ENCODE measurements around the gene NOXO1. TPM values are rescaled to one million over a fixed set of nuclear protein-coding genes. Genes with fewer than 3 reads are reported as not detected.

Gene NOXO1
- total RNA-seq, 1 experiment from 2014 or later, result not detected

DNA sequence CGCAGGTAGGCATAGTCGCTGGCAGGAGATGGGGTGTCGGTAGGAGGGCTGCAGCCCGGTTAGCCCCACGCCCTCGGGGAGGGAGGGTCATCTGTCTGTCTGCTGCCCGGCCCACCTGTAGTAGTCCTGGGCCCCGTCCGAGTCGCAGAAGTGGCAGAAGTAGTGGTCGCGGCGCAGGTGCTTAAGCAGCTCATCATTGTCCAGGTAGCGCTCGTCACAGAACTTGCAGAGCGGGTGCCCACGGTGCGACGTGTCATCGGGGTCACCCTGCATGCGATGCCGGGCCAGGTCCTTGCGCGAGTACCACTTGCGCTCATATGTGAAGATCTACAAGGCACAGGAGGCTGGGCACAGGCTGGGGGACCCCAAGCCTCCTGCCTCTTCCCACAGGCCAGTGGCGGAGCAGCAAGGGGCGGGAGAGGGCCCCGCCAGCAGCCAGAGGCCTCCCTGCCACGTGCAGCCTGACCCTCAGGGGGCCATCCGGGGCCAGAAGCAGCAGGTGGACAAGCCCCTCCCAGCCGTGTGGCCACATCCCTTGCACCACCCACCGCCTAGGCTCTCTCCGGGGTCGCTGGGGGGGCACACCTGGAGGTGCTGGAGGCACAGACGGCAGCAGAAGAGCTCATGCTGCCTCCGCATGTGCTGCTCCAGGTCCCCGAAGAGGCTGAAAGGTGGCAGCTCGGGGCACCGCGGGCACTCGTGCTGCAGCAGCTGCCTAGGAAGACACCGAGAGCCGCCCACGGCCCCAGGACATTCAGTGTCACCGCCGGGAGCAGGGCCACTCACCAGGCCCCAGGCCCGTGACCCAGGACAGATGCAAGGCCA lies 21.3 kb upstream of the NOXO1 start:
- H2AFZ ChIP-seq (ENCODE audit: low read length), result no peak overlapping the region
- no peak overlapping the region for H3K9ac ChIP-seq (ENCODE audit: low read length)
- H3K36me3 ChIP-seq (ENCODE audit: insufficient read depth, low read length), result peaks cover 14% of the 10 kb centered on the region
- no peak overlapping the region for H3K4me2 ChIP-seq (ENCODE audit: low read depth, low read length, poor library complexity, severe bottlenecking)
- peaks cover 56% of the 10 kb centered on the region for H4K20me1 ChIP-seq (ENCODE audit: insufficient read depth, low read depth, low read length)
- H3K4me1 ChIP-seq (ENCODE audit: low read length), result peaks cover 35% of the 10 kb centered on the region
- no peaks in the 10 kb centered on the region for H3K9me2 ChIP-seq (replicated peaks; ENCODE audit: insufficient read depth, low read length)
- H3K27me3 ChIP-seq (ENCODE audit: low read length), result no peaks in the 10 kb centered on the region
- DNase-seq, result no peak
- H3K27ac ChIP-seq (ENCODE audit: low read length), result no peak overlapping the region
- no peaks in the 10 kb centered on the region for H3K9me3 ChIP-seq (ENCODE audit: low read length)
- peaks cover 44% of the 10 kb centered on the region for H3K79me2 ChIP-seq (ENCODE audit: low read length)
- H3K4me3 ChIP-seq (ENCODE audit: low read length), result no peak overlapping the region

DNA sequence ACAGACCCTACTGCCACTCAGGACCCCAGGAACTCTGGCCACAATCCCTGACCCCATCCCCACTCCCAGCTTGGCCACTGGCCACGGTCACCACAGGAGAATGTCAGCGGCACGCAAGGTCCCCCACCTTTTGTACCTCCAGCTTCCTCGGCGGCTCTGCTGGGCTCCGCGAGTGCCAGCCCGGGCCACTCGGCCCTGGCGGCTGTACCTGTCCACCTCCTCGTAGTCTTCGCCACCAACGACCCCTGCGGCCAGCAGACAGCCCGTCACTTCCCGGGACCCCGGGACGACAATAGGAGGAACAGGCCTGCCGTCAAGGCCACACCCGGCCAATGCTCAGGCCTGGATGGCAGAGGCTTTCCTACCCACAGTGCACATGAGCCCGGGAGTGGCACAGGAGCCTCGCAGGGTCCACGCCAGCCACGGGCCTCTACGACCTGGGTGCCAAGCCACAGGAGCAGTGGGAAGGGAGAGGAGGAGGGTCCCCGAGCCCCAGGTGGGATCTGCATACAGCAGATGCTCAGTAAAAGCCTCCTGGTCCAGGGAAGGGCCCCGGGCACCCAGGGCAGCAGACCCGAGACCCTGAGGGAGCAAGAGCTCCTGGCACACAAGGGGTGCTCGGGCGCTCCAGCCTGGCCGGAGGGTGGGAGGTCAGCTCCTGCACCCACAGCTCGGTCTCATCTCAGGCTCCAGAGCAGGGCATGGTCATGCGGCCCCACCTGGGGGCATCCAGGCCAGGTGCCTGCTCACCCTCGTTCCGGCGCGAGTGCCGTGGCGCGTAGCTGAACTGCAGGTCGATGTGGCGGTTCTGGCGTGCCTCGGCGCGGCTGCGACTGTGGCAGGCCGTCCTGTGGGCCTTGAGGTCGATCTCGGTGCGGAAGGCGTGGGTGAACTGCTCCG lies 20.4 kb upstream of the NOXO1 start:
- Histone ChIP-seq H3K79me2 (ENCODE audit: low read length) (peaks cover 35% of the 10 kb centered on the region), H2AFZ (ENCODE audit: low read length) (no peak overlapping the region), H3K4me2 (ENCODE audit: low read depth, low read length, poor library complexity, severe bottlenecking) (no peak overlapping the region), H3K27me3 (ENCODE audit: low read length) (no peaks in the 10 kb centered on the region), H3K4me3 (ENCODE audit: low read length) (no peak overlapping the region), H4K20me1 (ENCODE audit: insufficient read depth, low read depth, low read length) (peaks cover 47% of the 10 kb centered on the region), H3K36me3 (ENCODE audit: insufficient read depth, low read length) (peaks cover 14% of the 10 kb centered on the region), H3K4me1 (ENCODE audit: low read length) (peaks cover 26% of the 10 kb centered on the region), H3K9me3 (ENCODE audit: low read length) (no peaks in the 10 kb centered on the region), H3K9ac (ENCODE audit: low read length) (no peak overlapping the region), H3K27ac (ENCODE audit: low read length) (no peak overlapping the region), H3K9me2 (replicated peaks; ENCODE audit: insufficient read depth, low read length) (no peaks in the 10 kb centered on the region)
- no peak for DNase-seq

DNA sequence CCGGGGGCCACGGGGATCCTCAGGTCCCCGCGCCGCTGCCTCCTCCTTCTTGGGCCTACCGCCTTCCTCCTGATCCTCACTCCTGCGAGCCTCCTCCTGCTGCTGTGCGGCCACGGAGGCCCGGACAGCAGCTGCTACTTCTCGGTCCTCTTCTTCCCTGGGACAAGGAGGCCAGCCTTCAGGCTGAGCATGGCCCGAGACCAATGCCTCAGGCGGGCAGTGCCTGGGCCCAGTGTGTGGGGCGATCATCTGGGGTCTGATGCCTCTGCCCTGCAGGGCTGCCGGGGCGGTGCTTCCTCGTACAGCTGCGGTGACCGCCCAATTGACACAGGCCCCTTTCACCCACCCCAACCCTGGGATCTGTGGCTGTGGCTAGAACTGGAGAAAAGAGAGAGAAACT lies 19.8 kb upstream of the NOXO1 start:
- Histone ChIP-seq H3K9me3 (ENCODE audit: low read length) (no peaks in the 10 kb centered on the region), H3K36me3 (ENCODE audit: insufficient read depth, low read length) (peaks cover 14% of the 10 kb centered on the region), H3K27ac (ENCODE audit: low read length) (no peak overlapping the region), H3K9me2 (replicated peaks; ENCODE audit: insufficient read depth, low read length) (no peaks in the 10 kb centered on the region), H3K4me3 (ENCODE audit: low read length) (no peak overlapping the region), H2AFZ (ENCODE audit: low read length) (no peak overlapping the region), H3K79me2 (ENCODE audit: low read length) (peaks cover 28% of the 10 kb centered on the region), H3K4me2 (ENCODE audit: low read depth, low read length, poor library complexity, severe bottlenecking) (no peak overlapping the region), H3K4me1 (ENCODE audit: low read length) (peaks cover 19% of the 10 kb centered on the region), H4K20me1 (ENCODE audit: insufficient read depth, low read depth, low read length) (peaks cover 40% of the 10 kb centered on the region), H3K27me3 (ENCODE audit: low read length) (no peaks in the 10 kb centered on the region), H3K9ac (ENCODE audit: low read length) (no peak overlapping the region)
- no peak for DNase-seq

DNA sequence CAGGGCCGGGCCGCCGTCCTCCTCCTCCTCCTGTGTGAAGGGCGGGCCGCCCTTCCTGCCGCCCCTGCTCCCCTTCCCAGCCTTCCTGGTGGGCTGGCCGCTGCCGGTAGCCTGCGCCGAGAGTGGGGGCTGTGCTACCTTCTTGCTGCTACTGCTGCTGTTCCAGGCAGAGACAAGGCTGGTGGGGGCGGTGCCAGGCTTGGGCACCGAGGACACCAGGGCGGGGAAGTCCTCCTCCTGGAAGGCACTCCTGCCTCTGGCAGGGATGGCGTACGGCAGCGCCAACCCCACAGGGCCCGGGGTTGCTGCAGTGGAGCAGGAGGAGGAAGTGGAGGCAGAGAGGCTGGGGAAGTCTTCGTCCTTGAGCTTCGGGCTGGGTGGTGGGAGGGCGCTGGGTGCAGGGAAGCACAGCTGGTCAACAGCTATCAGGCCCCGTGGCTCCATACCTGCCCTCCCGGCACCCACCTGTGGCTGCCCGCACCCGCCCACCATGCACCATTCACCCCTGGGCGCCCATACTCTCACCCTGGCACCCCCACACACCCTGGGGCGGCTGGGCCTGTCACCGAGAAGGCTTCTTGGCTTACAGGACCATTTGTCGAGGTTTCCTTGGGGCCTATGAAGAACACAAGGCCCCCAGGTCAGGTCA lies 18.7 kb upstream of the NOXO1 start:
- Histone ChIP-seq H2AFZ (ENCODE audit: low read length) (no peak overlapping the region), H3K27ac (ENCODE audit: low read length) (no peak overlapping the region), H3K4me3 (ENCODE audit: low read length) (no peak overlapping the region), H3K79me2 (ENCODE audit: low read length) (peaks cover 18% of the 10 kb centered on the region), H3K4me1 (ENCODE audit: low read length) (peaks cover 9% of the 10 kb centered on the region), H3K9me2 (replicated peaks; ENCODE audit: insufficient read depth, low read length) (no peaks in the 10 kb centered on the region), H3K36me3 (ENCODE audit: insufficient read depth, low read length) (peaks cover 14% of the 10 kb centered on the region), H3K4me2 (ENCODE audit: low read depth, low read length, poor library complexity, severe bottlenecking) (no peak overlapping the region), H3K9ac (ENCODE audit: low read length) (no peak overlapping the region), H4K20me1 (ENCODE audit: insufficient read depth, low read depth, low read length) (peaks cover 31% of the 10 kb centered on the region), H3K27me3 (ENCODE audit: low read length) (no peaks in the 10 kb centered on the region), H3K9me3 (ENCODE audit: low read length) (no peaks in the 10 kb centered on the region)
- no peak for DNase-seq

DNA sequence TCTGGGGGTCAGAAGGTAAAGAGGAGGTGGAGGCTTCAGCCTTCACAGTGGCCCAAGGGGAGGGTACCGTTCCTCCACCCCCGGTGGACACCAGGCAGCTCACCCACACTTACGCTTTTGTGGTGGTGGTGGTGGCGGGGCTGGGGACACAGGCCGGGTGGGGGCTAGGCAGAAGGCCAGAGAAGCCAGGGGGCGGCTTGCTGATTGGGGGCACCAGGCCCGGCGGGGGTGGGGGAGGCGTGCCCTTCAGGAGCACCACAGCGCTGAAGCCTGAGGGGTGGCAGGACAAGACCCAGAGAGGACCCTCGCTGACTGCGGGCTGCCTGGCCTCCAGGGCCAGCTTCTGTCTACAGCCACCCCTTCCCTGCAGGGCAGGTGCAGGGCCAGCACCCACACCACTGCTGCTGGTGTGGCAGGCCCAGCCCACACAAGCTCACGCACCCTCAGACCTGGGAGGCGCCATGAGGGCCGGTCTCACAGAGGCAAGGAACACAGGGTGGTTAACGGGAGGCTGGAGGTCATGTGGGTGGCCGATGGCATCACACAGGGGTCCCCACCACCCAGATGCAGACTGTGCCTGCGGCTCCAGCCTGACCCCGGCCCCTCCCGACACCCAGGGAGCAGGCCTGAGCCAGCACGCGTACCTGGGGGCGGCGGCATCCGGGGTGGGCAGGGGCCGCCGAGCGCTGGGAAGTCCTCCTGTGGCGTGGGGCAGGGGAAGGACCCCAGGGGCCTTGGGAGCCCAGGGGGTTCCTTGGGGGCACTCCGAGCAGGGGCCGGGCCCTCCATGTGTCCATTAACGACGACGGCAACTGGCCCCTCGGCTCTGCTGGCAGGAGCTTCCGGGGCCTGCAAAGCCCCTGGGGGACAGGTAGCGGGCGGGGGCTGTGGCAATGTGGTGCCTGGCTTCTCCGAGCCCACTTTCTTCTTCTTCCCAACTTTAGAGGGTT lies 17.9 kb upstream of the NOXO1 start:
- no peak for DNase-seq
- H3K9ac ChIP-seq (ENCODE audit: low read length), result no peak overlapping the region
- H3K9me2 ChIP-seq (replicated peaks; ENCODE audit: insufficient read depth, low read length), result no peaks in the 10 kb centered on the region
- H3K27ac ChIP-seq (ENCODE audit: low read length), result no peak overlapping the region
- no peak overlapping the region for H3K4me2 ChIP-seq (ENCODE audit: low read depth, low read length, poor library complexity, severe bottlenecking)
- H3K4me1 ChIP-seq (ENCODE audit: low read length), result peaks cover 2% of the 10 kb centered on the region
- H3K9me3 ChIP-seq (ENCODE audit: low read length), result no peaks in the 10 kb centered on the region
- no peak overlapping the region for H2AFZ ChIP-seq (ENCODE audit: low read length)
- peaks cover 14% of the 10 kb centered on the region for H3K36me3 ChIP-seq (ENCODE audit: insufficient read depth, low read length)
- no peak overlapping the region for H3K4me3 ChIP-seq (ENCODE audit: low read length)
- peaks cover 11% of the 10 kb centered on the region for H3K79me2 ChIP-seq (ENCODE audit: low read length)
- peaks cover 22% of the 10 kb centered on the region for H4K20me1 ChIP-seq (ENCODE audit: insufficient read depth, low read depth, low read length)
- no peaks in the 10 kb centered on the region for H3K27me3 ChIP-seq (ENCODE audit: low read length)

DNA sequence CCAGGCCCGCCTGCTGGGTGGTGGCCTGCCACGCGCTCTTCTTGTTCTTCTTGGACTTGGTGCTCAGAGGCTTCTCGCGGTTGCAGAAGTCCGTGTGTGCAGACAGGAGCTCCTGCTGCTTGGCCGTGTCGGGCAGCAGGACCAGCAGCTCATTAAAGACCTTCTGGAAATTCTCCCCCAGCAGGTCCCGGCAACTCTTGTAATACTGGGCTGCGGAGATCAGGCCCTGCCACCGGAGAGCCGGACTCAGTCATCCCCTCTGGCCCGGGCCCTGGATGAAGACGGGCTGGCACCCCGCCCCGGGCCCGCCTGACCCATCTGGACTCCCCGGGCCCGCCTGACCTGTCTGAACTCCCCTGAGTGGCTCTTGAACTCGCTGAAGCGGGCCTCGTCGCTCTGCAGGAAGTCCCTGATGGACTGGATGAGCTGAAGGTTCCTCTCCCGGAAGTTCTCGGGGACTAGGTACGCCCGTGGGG lies 17.1 kb upstream of the NOXO1 start:
- H3K9me2 ChIP-seq (replicated peaks; ENCODE audit: insufficient read depth, low read length), result no peaks in the 10 kb centered on the region
- no peak overlapping the region for H3K4me2 ChIP-seq (ENCODE audit: low read depth, low read length, poor library complexity, severe bottlenecking)
- no peaks in the 10 kb centered on the region for H3K4me1 ChIP-seq (ENCODE audit: low read length)
- H2AFZ ChIP-seq (ENCODE audit: low read length), result no peak overlapping the region
- no peaks in the 10 kb centered on the region for H3K27me3 ChIP-seq (ENCODE audit: low read length)
- no peaks in the 10 kb centered on the region for H3K9me3 ChIP-seq (ENCODE audit: low read length)
- no peak overlapping the region for H3K4me3 ChIP-seq (ENCODE audit: low read length)
- H3K27ac ChIP-seq (ENCODE audit: low read length), result no peak overlapping the region
- peaks cover 17% of the 10 kb centered on the region for H4K20me1 ChIP-seq (ENCODE audit: insufficient read depth, low read depth, low read length)
- H3K9ac ChIP-seq (ENCODE audit: low read length), result no peak overlapping the region
- peaks cover 11% of the 10 kb centered on the region for H3K36me3 ChIP-seq (ENCODE audit: insufficient read depth, low read length)
- no peak for DNase-seq
- H3K79me2 ChIP-seq (ENCODE audit: low read length), result peaks cover 7% of the 10 kb centered on the region

DNA sequence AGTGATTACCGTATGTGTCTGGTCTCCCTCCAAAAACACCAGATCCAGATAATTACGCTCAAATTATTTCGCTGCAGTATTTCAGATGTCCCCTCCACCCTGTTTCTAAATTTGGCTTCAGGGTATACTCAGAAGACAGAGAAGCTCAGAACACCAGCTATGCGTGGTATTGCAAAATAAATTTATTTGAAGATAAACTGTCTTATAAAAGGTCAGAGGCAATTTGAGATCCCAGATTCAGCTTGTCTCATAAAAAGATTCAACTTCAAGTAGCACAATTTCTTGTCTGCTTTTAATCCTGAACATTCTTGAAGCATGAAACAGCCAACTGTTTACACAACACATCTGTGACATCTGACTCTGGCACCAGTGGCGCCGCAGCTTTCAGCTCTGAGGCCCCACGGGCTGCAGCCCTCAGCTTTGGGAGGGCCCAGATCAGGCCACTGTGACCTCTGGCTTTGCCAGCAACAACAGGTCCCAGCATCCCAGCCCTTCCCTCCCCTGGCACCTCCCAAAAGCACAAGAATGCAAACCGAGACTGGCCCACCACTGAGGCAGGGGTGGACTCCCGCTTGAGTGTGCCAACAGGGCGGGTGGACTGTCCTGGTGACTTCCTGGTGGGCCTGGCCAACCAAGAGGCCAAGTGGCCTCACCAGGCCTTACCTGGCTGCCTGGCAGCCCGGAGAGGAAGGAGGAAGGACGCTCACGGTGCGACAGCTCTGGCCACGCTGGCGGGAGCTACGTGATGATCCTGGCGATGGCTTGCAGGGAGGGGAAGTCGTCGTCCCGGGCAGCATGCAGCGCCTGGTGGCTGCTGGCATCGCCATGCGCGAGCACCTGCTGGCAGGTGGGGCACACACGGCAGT lies 16.5 kb upstream of the NOXO1 start:
- Histone ChIP-seq H3K27ac (ENCODE audit: low read length) (no peak overlapping the region), H3K9me2 (replicated peaks; ENCODE audit: insufficient read depth, low read length) (no peaks in the 10 kb centered on the region), H3K79me2 (ENCODE audit: low read length) (peaks cover under 1% of the 10 kb centered on the region; the same call in 1 of the 2 replicates), H3K27me3 (ENCODE audit: low read length) (no peaks in the 10 kb centered on the region), H3K4me2 (ENCODE audit: low read depth, low read length, poor library complexity, severe bottlenecking) (no peak overlapping the region), H3K9me3 (ENCODE audit: low read length) (no peaks in the 10 kb centered on the region), H2AFZ (ENCODE audit: low read length) (no peak overlapping the region), H3K4me1 (ENCODE audit: low read length) (no peaks in the 10 kb centered on the region), H3K4me3 (ENCODE audit: low read length) (no peak overlapping the region), H3K36me3 (ENCODE audit: insufficient read depth, low read length) (peaks cover 7% of the 10 kb centered on the region), H3K9ac (ENCODE audit: low read length) (no peak overlapping the region), H4K20me1 (ENCODE audit: insufficient read depth, low read depth, low read length) (peaks cover 10% of the 10 kb centered on the region; the same call in 1 of the 2 replicates)
- no peak for DNase-seq
